Fibroblast of lung (primary cell): ENCODE data around the gene CDC42EP3. TPM values are rescaled to one million over a fixed set of nuclear protein-coding genes. Genes with fewer than 3 reads are reported as not detected.

Experiments used
- DNase-seq, 2 donors: peaks; one replicate each; pipeline versions ENCODE4 v3.0.0 to v3.0.0-alpha.2; 2010; ENCODE audit warnings: low read depth in 2 of 2
- H2AFZ ChIP-seq: 2 replicates; pipeline ENCODE4 v1.5.1; 2012; ENCODE audit warnings: low read length, control low read depth, inconsistent platforms
- H3K27ac ChIP-seq: 2 replicates; pipeline ENCODE4 v1.5.1; 2011; ENCODE audit warnings: low read length, control low read depth; ENCODE audit not compliant: insufficient read depth
- H3K27me3 ChIP-seq: 2 replicates; pipeline ENCODE4 v1.5.1; 2011; ENCODE audit warnings: mild to moderate bottlenecking, low read length; ENCODE audit not compliant: control insufficient read depth, insufficient read depth
- H3K36me3 ChIP-seq: 2 replicates; pipeline ENCODE4 v1.5.1; 2011; ENCODE audit warnings: low read length; ENCODE audit not compliant: control insufficient read depth, insufficient read depth
- H3K4me1 ChIP-seq: 2 replicates; pipeline ENCODE4 v1.5.1; 2011; ENCODE audit warnings: low read length; ENCODE audit not compliant: control insufficient read depth, insufficient read depth; ENCODE audit errors: extremely low read depth
- H3K4me2 ChIP-seq: 2 replicates; pipeline ENCODE4 v1.5.1; 2011; ENCODE audit warnings: low read length, control low read depth; ENCODE audit not compliant: insufficient read depth; ENCODE audit errors: extremely low read depth
- H3K4me3 ChIP-seq, 4 experiments: fragments of 200-600 bp in 1 of 4; sonication (generic) in 1 of 4; replicated peaks in 1 of 4; 2 replicates each; pipeline ENCODE4 v1.5.1; 2011 to 2016; ENCODE audit warnings: low read length in 4 of 4, low read depth in 3 of 4, mild to moderate bottlenecking in 3 of 4, control low read depth in 2 of 4, inconsistent platforms in 1 of 4, mixed read lengths in 1 of 4; ENCODE audit not compliant: insufficient read depth in 1 of 4; ENCODE audit errors: control extremely low read depth in 1 of 4
- H3K79me2 ChIP-seq: 2 replicates; pipeline ENCODE4 v1.5.1; 2012; ENCODE audit warnings: mild to moderate bottlenecking, low read length, inconsistent platforms; ENCODE audit not compliant: control insufficient read depth, insufficient read depth
- H3K9ac ChIP-seq: 2 replicates; pipeline ENCODE4 v1.5.1; 2011; ENCODE audit warnings: mild to moderate bottlenecking, low read length, control low read depth; ENCODE audit not compliant: insufficient read depth
- H3K9me3 ChIP-seq: 2 replicates; pipeline ENCODE4 v1.5.1; 2012; ENCODE audit warnings: low read depth, low read length; ENCODE audit not compliant: control insufficient read depth, insufficient read depth
- H4K20me1 ChIP-seq: 2 replicates; pipeline ENCODE4 v1.5.1; 2011; ENCODE audit warnings: low read length; ENCODE audit not compliant: control insufficient read depth, insufficient read depth; ENCODE audit errors: extremely low read depth
- CTCF ChIP-seq, 2 donors: IDR thresholded peaks in 1 of 2; conservative IDR thresholded peaks in 1 of 2; 1 replicate in 1 of 2; 2 replicates in 1 of 2; pipeline ENCODE4 v1.5.1; 2011 to 2012; ENCODE audit warnings: low read length in 2 of 2, control low read depth in 1 of 2, inconsistent platforms in 1 of 2, low read depth in 1 of 2, mild to moderate bottlenecking in 1 of 2
- EZH2 ChIP-seq: IDR thresholded peaks from 2 replicates; pipeline ENCODE4 v1.5.1; 2012; ENCODE audit warnings: low read length, control low read depth, mild to moderate bottlenecking; ENCODE audit errors: missing control alignments
- polyA plus RNA-seq, 2 donors: library from polyadenylated mRNA; depleted of rRNA in 1 of 2; stranded (reverse) in 1 of 2; unstranded in 1 of 2; fragments of >200 nt; gene quantifications; 2 replicates each; pipeline ENCODE4 v1.2.1, GENCODE V29; 2011 to 2012; ENCODE audit warnings: missing spikeins in 1 of 2
- total RNA-seq: library from RNA; depleted of rRNA; stranded (reverse); fragments of >200 nt; gene quantifications from 2 replicates; pipeline ENCODE4 v1.2.1, GENCODE V29; 2014

Gene CDC42EP3
- total and polyA plus RNA-seq, 2 donors (not counting 1 experiment from before 2014, with no cell fraction given): 19.2 to 328 TPM

GRCh38 chr2:37610638-37611289 lies 60.7 kb downstream of the CDC42EP3 start:
- no peaks in the 10 kb centered on the region for H4K20me1 ChIP-seq
- no peaks in the 10 kb centered on the region for H3K79me2 ChIP-seq
- H3K36me3 ChIP-seq: no peaks in the 10 kb centered on the region
- DNase-seq: peak in 1 of 2 donors; percentile 57
- no peaks in the 10 kb centered on the region for H3K27me3 ChIP-seq
- no peak overlapping the region for H3K9ac ChIP-seq
- no peak overlapping the region for H3K27ac ChIP-seq
- TF ChIP-seq CTCF (conservative IDR thresholded peaks at IDR 0.05 in 1 of 2, IDR thresholded peaks at IDR 0.05 in 1 of 2; ENCODE audit: low read depth in 1 of 2, low read length in 2 of 2) (no peak), EZH2 (no peak)
- peaks cover 7% of the 10 kb centered on the region for H3K4me1 ChIP-seq
- H2AFZ ChIP-seq: no peak overlapping the region
- H3K9me3 ChIP-seq: no peaks in the 10 kb centered on the region
- H3K4me3 ChIP-seq: no peak overlapping the region
- no peak overlapping the region for H3K4me2 ChIP-seq

GRCh38 chr2:37609782-37610181 lies 61.7 kb downstream of the CDC42EP3 start:
- no peak overlapping the region for H2AFZ ChIP-seq
- H3K9me3 ChIP-seq: no peaks in the 10 kb centered on the region
- H3K27me3 ChIP-seq: no peaks in the 10 kb centered on the region
- no peak overlapping the region for H3K4me2 ChIP-seq
- H4K20me1 ChIP-seq: no peaks in the 10 kb centered on the region
- H3K9ac ChIP-seq: no peak overlapping the region
- H3K4me3 ChIP-seq: no peak overlapping the region
- no peak overlapping the region for H3K27ac ChIP-seq
- DNase-seq: no peak
- TF ChIP-seq CTCF (conservative IDR thresholded peaks at IDR 0.05 in 1 of 2, IDR thresholded peaks at IDR 0.05 in 1 of 2; ENCODE audit: low read depth in 1 of 2, low read length in 2 of 2) (no peak), EZH2 (no peak)
- peaks cover 7% of the 10 kb centered on the region for H3K4me1 ChIP-seq
- no peaks in the 10 kb centered on the region for H3K79me2 ChIP-seq
- no peaks in the 10 kb centered on the region for H3K36me3 ChIP-seq

- H3K4me1 ChIP-seq: no peaks in the 10 kb centered on the region
- no peak overlapping the region for H3K9ac ChIP-seq
- H3K4me2 ChIP-seq: no peak overlapping the region
- H3K27ac ChIP-seq: no peak overlapping the region
- H3K4me3 ChIP-seq: no peak overlapping the region
- H3K79me2 ChIP-seq: no peaks in the 10 kb centered on the region
- no peak for DNase-seq
- TF ChIP-seq CTCF (conservative IDR thresholded peaks at IDR 0.05 in 1 of 2, IDR thresholded peaks at IDR 0.05 in 1 of 2; ENCODE audit: low read depth in 1 of 2, low read length in 2 of 2) (no peak), EZH2 (no peak)
- H3K27me3 ChIP-seq: no peaks in the 10 kb centered on the region
- H3K36me3 ChIP-seq: no peaks in the 10 kb centered on the region
- no peaks in the 10 kb centered on the region for H3K9me3 ChIP-seq
- no peak overlapping the region for H2AFZ ChIP-seq
- no peaks in the 10 kb centered on the region for H4K20me1 ChIP-seq
Measured at GRCh38 chr2:37604716-37605115, 66.7 kb downstream of the CDC42EP3 start.
